Measurements from ENCODE around the gene SLC32A1. TPM values are rescaled to one million over a fixed set of nuclear protein-coding genes. Genes with fewer than 3 reads are reported as not detected.

SLC32A1 gene
- total RNA-seq, 1 donor: not detected

DNA sequence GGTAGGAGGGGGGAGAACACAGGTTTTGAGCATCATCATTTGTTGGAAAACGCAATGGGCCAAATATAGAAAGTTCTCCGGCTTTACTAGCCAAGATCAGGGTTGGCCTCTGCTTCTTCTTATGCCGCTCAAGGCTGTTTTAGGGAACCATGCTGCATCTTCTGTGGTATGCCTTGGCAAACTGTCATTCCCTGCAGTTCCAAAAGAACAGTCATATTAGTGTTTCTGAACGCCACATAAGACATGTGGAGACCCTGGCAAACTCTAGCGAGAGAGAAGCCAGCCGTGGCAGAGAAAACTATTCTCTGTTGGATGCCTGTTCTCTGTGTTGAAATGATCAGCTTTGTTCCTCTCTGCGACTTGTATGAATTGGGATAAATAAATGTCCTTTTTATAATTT is 34.8 kb downstream of the SLC32A1 start:
- TF ChIP-seq, protein P1, sequence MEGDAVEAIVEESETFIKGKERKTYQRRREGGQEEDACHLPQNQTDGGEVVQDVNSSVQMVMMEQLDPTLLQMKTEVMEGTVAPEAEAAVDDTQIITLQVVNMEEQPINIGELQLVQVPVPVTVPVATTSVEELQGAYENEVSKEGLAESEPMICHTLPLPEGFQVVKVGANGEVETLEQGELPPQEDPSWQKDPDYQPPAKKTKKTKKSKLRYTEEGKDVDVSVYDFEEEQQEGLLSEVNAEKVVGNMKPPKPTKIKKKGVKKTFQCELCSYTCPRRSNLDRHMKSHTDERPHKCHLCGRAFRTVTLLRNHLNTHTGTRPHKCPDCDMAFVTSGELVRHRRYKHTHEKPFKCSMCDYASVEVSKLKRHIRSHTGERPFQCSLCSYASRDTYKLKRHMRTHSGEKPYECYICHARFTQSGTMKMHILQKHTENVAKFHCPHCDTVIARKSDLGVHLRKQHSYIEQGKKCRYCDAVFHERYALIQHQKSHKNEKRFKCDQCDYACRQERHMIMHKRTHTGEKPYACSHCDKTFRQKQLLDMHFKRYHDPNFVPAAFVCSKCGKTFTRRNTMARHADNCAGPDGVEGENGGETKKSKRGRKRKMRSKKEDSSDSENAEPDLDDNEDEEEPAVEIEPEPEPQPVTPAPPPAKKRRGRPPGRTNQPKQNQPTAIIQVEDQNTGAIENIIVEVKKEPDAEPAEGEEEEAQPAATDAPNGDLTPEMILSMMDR (IDR thresholded peaks at IDR 0.05; ENCODE audit: insufficient read depth, low read depth, low read length): no peak
- DNase-seq (ENCODE audit: low read depth): no peak
- no peak overlapping the region for H3K4me3 ChIP-seq (ENCODE audit: low read depth, low read length)

DNA sequence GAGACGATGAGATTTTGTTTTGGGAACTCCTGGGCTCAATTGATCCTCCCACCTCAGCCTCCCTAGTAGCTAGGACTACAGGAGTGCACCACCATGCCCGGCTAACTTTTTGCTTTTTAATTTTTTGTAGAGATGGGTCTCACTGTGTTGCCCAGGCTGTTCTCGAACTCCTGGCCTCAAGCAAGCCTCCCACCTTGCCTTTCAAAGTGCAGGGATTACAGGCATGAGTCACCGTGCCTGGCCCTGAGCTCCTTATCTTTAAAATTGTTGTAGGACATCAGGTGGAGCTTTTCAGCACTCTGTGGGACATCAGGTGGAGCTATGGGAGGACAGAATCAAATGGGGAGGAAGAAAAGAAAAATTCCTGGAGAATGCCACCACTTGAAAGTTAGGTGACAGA is 36.7 kb downstream of the SLC32A1 start:
- TF ChIP-seq, protein P1 (IDR thresholded peaks at IDR 0.05; ENCODE audit: insufficient read depth, low read depth, low read length): no peak
- no peak overlapping the region for H3K4me3 ChIP-seq (ENCODE audit: low read depth, low read length)
- no peak for DNase-seq (ENCODE audit: low read depth)

DNA sequence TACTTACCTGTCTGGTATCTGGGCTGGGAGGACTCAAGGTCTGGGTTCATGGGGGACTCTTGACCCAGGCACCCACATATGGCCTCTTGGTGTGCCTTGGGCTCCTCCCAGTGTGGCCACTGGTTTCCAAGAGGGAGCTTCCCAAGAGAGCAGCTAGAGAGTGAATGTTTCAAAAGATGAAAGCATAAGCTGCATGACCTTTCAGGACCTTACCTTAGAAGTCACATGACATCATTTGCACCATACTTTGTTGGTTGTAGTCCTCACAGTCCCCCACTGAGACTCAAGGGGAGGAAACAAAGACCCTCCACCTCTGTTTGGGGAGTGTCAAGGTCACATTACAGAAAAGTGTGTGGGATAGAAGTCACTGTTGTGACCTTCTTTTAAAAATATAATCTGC is 37.9 kb downstream of the SLC32A1 start:
- TF ChIP-seq, protein P1 (IDR thresholded peaks at IDR 0.05; ENCODE audit: insufficient read depth, low read depth, low read length): no peak
- no peak for DNase-seq (ENCODE audit: low read depth)
- H3K4me3 ChIP-seq (ENCODE audit: low read depth, low read length): no peak overlapping the region

DNA sequence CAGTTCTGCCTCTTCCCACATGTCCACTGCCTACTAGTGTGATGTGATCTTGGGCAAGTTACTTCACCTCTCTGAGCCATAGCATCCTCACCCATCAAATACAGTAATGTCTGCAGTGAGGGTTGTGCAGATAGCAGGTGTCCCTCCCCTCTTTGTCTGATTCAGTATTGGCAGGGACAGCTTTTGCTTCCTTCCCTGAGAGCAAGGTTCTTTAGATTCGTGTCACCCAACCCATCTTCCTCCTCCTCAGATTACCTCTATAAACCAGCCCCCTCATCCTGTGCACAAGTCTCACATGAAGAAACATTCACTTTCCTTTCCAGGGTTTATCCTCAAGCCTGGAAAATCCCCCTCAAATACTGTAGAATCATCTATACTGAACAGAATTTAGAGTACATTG is 39.3 kb downstream of the SLC32A1 start:
- DNase-seq (ENCODE audit: low read depth): no peak
- no peak overlapping the region for H3K4me3 ChIP-seq (ENCODE audit: low read depth, low read length)
- TF ChIP-seq, protein P1 (IDR thresholded peaks at IDR 0.05; ENCODE audit: insufficient read depth, low read depth, low read length): no peak

DNA sequence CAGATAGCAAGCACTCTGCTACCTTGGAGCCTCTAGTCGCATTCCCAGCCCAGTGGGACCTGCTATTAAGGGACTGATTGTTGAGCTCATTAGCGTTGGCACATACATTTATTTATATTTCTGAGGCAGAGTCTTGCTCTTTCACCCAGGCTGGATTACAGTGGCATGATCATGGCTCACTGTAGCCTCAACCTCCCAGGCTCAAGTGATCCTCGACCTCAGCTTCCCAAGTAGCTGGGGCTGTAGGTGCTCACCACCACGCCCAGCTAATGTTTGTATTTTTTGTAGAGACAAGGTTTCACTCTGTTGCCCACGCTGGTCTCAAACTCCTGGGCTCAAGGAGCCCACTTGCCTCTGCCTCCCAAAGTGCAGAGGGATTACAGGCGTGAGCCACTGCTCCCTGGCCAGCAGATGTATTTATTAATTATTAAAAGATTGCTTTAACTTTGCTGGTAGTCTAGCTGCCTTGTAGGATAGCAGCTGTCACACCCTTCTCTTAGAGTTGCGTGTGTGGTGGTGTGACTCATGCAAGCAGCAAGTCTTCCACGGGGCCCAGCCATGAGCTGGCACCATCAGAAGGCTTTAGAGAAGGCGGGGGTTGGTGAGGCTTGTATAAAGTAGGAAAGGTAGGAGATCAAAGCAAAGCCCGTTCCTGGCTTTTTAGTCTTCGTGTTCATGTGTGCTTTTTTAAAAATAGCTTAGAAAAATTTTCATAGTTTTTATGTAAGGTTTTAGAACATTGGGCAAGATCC is 40.5 kb downstream of the SLC32A1 start:
- peak; percentile 84 for DNase-seq (ENCODE audit: low read depth)
- TF ChIP-seq, protein P1 (IDR thresholded peaks at IDR 0.05; ENCODE audit: insufficient read depth, low read depth, low read length): no peak
- H3K4me3 ChIP-seq (ENCODE audit: low read depth, low read length): no peak overlapping the region

DNA sequence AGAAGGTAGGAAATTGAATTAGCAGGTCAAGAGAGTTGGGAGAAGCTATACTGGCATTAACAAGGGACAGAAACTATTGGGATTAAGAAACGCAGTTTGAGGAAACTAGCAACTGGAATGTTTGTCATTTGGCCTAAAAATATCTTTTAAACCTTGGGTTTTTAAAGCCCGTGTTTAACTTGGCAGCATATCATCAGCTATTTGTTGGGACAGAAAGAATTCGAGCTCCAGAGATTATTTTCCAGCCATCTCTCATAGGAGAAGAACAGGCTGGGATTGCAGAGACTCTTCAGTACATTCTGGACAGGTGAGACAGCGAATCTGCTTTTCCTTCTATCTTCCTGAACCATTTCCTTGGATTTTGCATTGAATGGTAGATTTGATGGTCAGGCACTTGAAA is 41.8 kb downstream of the SLC32A1 start:
- DNase-seq (ENCODE audit: low read depth): no peak
- TF ChIP-seq, protein P1 (IDR thresholded peaks at IDR 0.05; ENCODE audit: insufficient read depth, low read depth, low read length): no peak
- H3K4me3 ChIP-seq (ENCODE audit: low read depth, low read length): no peak overlapping the region

Data from fibroblast of villous mesenchyme (primary cell).